ENCODE results near the gene RBM33. TPM values are rescaled to one million over a fixed set of nuclear protein-coding genes. Genes with fewer than 3 reads are reported as not detected.
A peak's percentile ranks its signal among the peaks of the same experiment; 100 is the strongest.

The RBM33 gene
- total and polyA plus RNA-seq, 10 of the 15 experiments (the other 5 are each of a cell fraction or from before 2014, with no cell fraction given): 4.7 to 67.2 (median 24.3) TPM

DNA sequence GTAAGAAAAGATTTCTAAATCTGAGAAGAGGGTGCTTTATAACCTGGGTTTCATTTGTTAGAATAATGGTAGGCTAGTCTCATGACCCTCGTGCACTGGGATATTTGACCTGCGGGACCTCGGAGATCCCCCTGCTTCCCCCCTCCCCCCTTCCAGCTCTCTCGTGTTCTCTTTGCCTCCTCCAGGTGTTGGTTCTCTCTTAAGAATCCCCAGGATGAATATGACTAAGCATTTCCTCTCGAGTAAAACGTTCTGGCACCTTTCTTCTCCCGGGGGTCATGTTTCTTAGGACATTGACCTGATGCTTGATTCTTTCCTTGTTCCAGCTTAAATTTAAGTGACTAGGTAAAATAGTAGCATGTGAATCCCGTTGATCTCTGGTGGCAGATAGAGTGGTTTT is 96.6 kb downstream of the RBM33 start (continued):
- TF ChIP-seq, protein P1, sequence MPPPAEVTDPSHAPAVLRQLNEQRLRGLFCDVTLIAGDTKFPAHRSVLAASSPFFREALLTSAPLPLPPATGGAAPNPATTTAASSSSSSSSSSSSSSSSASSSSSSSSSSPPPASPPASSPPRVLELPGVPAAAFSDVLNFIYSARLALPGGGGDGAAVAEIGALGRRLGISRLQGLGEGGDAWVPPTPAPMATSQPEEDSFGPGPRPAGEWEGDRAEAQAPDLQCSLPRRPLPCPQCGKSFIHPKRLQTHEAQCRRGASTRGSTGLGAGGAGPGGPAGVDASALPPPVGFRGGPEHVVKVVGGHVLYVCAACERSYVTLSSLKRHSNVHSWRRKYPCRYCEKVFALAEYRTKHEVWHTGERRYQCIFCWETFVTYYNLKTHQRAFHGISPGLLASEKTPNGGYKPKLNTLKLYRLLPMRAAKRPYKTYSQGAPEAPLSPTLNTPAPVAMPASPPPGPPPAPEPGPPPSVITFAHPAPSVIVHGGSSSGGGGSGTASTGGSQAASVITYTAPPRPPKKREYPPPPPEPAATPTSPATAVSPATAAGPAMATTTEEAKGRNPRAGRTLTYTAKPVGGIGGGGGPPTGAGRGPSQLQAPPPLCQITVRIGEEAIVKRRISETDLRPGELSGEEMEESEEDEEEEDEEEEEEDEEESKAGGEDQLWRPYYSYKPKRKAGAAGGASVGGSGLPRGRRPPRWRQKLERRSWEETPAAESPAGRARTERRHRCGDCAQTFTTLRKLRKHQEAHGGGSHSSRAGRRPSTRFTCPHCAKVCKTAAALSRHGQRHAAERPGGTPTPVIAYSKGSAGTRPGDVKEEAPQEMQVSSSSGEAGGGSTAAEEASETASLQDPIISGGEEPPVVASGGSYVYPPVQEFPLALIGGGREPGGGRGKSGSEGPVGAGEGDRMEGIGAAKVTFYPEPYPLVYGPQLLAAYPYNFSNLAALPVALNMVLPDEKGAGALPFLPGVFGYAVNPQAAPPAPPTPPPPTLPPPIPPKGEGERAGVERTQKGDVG (CRISPR knock-in tag; IDR thresholded peaks at IDR 0.05): no peak
- TF ChIP-seq, protein P2, sequence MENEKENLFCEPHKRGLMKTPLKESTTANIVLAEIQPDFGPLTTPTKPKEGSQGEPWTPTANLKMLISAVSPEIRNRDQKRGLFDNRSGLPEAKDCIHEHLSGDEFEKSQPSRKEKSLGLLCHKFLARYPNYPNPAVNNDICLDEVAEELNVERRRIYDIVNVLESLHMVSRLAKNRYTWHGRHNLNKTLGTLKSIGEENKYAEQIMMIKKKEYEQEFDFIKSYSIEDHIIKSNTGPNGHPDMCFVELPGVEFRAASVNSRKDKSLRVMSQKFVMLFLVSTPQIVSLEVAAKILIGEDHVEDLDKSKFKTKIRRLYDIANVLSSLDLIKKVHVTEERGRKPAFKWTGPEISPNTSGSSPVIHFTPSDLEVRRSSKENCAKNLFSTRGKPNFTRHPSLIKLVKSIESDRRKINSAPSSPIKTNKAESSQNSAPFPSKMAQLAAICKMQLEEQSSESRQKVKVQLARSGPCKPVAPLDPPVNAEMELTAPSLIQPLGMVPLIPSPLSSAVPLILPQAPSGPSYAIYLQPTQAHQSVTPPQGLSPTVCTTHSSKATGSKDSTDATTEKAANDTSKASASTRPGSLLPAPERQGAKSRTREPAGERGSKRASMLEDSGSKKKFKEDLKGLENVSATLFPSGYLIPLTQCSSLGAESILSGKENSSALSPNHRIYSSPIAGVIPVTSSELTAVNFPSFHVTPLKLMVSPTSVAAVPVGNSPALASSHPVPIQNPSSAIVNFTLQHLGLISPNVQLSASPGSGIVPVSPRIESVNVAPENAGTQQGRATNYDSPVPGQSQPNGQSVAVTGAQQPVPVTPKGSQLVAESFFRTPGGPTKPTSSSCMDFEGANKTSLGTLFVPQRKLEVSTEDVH (IDR thresholded peaks at IDR 0.05; ENCODE audit: low read depth, partially characterized antibody): no peak
- TF ChIP-seq YY1 (IDR thresholded peaks at IDR 0.05; ENCODE audit: low read depth, low read length) (no peak), TCF3 (IDR thresholded peaks at IDR 0.05; ENCODE audit: borderline replicate concordance, insufficient read depth, low read depth, low read length) (peak; percentile 92; the same call in 1 of the 2 replicates), LARP7 (IDR thresholded peaks at IDR 0.05) (no peak), TBL1XR1 (IDR thresholded peaks at IDR 0.05; ENCODE audit: low read depth, low read length) (no peak), CREM (IDR thresholded peaks at IDR 0.05; ENCODE audit: low read depth) (peak; percentile 66), ZBTB40 (IDR thresholded peaks at IDR 0.05; ENCODE audit: borderline replicate concordance) (no peak), SUPT20H (IDR thresholded peaks at IDR 0.05; ENCODE audit: borderline replicate concordance, control insufficient read depth, low read depth, low read length) (no peak), NR2C1 (IDR thresholded peaks at IDR 0.05) (no peak), CHD2 (IDR thresholded peaks at IDR 0.05; ENCODE audit: borderline replicate concordance, low read depth, low read length) (no peak), RBBP5 (conservative IDR thresholded peaks at IDR 0.05) (no peak), BACH1 (IDR thresholded peaks at IDR 0.05; ENCODE audit: borderline replicate concordance) (no peak)
- TF ChIP-seq, protein P3, sequence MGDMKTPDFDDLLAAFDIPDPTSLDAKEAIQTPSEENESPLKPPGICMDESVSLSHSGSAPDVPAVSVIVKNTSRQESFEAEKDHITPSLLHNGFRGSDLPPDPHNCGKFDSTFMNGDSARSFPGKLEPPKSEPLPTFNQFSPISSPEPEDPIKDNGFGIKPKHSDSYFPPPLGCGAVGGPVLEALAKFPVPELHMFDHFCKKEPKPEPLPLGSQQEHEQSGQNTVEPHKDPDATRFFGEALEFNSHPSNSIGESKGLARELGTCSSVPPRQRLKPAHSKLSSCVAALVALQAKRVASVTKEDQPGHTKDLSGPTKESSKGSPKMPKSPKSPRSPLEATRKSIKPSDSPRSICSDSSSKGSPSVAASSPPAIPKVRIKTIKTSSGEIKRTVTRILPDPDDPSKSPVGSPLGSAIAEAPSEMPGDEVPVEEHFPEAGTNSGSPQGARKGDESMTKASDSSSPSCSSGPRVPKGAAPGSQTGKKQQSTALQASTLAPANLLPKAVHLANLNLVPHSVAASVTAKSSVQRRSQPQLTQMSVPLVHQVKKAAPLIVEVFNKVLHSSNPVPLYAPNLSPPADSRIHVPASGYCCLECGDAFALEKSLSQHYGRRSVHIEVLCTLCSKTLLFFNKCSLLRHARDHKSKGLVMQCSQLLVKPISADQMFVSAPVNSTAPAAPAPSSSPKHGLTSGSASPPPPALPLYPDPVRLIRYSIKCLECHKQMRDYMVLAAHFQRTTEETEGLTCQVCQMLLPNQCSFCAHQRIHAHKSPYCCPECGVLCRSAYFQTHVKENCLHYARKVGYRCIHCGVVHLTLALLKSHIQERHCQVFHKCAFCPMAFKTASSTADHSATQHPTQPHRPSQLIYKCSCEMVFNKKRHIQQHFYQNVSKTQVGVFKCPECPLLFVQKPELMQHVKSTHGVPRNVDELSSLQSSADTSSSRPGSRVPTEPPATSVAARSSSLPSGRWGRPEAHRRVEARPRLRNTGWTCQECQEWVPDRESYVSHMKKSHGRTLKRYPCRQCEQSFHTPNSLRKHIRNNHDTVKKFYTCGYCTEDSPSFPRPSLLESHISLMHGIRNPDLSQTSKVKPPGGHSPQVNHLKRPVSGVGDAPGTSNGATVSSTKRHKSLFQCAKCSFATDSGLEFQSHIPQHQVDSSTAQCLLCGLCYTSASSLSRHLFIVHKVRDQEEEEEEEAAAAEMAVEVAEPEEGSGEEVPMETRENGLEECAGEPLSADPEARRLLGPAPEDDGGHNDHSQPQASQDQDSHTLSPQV (IDR thresholded peaks at IDR 0.05): no peak
